CD14-positive monocyte (primary cell): Measurements from ENCODE around the gene ZNF823. TPM values are rescaled to one million over a fixed set of nuclear protein-coding genes. Genes with fewer than 3 reads are reported as not detected.

Source experiments
- DNase-seq, 3 donors: peaks; one replicate each; pipeline ENCODE4 v3.0.0-alpha.2; 2011 to 2022
- H2AFZ ChIP-seq: 2 replicates; pipeline ENCODE4 v1.6.0; 2012; ENCODE audit warnings: mild to moderate bottlenecking, low read depth, low read length, inconsistent platforms; ENCODE audit not compliant: insufficient read depth, poor library complexity, severe bottlenecking
- H3K27ac ChIP-seq, 2 donors: 1 replicate in 1 of 2; 2 replicates in 1 of 2; pipeline ENCODE4 v1.5.1; 2012 to 2013; ENCODE audit warnings: low read length in 2 of 2, control low read depth in 1 of 2, inconsistent platforms in 1 of 2, low read depth in 1 of 2, mild to moderate bottlenecking in 1 of 2
- H3K27me3 ChIP-seq, 2 donors: one replicate each; pipeline versions ENCODE4 v1.6.0 to v1.6.1; 2011 to 2013; ENCODE audit warnings: low read length in 2 of 2; ENCODE audit not compliant: control insufficient read depth in 2 of 2, insufficient read depth in 2 of 2
- H3K36me3 ChIP-seq, 2 donors: replicated peaks in 1 of 2; 1 replicate in 1 of 2; 2 replicates in 1 of 2; pipeline versions ENCODE4 v1.5.1 to v1.6.1; 2012 to 2013; ENCODE audit warnings: low read length in 2 of 2, control low read depth in 1 of 2, inconsistent platforms in 1 of 2, mild to moderate bottlenecking in 1 of 2; ENCODE audit not compliant: insufficient read depth in 2 of 2, control insufficient read depth in 1 of 2
- H3K4me1 ChIP-seq, 2 donors: 1 replicate in 1 of 2; 2 replicates in 1 of 2; pipeline versions ENCODE4 v1.5.1 to v1.6.1; 2012 to 2013; ENCODE audit warnings: low read length in 2 of 2, control low read depth in 1 of 2, inconsistent platforms in 1 of 2, mild to moderate bottlenecking in 1 of 2, moderate library complexity in 1 of 2; ENCODE audit not compliant: insufficient read depth in 2 of 2, control insufficient read depth in 1 of 2
- H3K4me2 ChIP-seq: replicated peaks from 2 replicates; pipeline ENCODE3; 2012; ENCODE audit warnings: low read length, moderate library complexity, mild to moderate bottlenecking; ENCODE audit not compliant: poor library complexity, severe bottlenecking; ENCODE audit errors: extremely low read depth
- H3K4me3 ChIP-seq, 3 experiments: fragments of 200-600 bp in 1 of 3; sonication (generic) in 1 of 3; replicated peaks in 1 of 3; 1 replicate in 2 of 3; 2 replicates in 1 of 3; pipeline ENCODE4 v1.5.1; 2011 to 2013; ENCODE audit warnings: low read length in 3 of 3, mild to moderate bottlenecking in 3 of 3, control low read depth in 2 of 3, low read depth in 2 of 3, inconsistent platforms in 1 of 3, moderate library complexity in 1 of 3
- H3K79me2 ChIP-seq: 2 replicates; pipeline ENCODE4 v1.6.0; 2012; ENCODE audit warnings: mild to moderate bottlenecking, control low read depth, inconsistent platforms, low read length, moderate library complexity; ENCODE audit not compliant: insufficient read depth
- H3K9ac ChIP-seq: 2 replicates; pipeline ENCODE4 v1.6.0; 2017; ENCODE audit warnings: low read length, mild to moderate bottlenecking; ENCODE audit not compliant: insufficient read depth, poor library complexity, severe bottlenecking
- H3K9me3 ChIP-seq, 2 donors: replicated peaks in 1 of 2; 1 replicate in 1 of 2; 2 replicates in 1 of 2; pipeline versions ENCODE4 v1.5.1 to v1.6.1; 2012 to 2013; ENCODE audit warnings: low read length in 2 of 2, control low read depth in 1 of 2; ENCODE audit not compliant: control insufficient read depth in 1 of 2, insufficient read depth in 1 of 2
- H4K20me1 ChIP-seq: 2 replicates; pipeline ENCODE4 v1.6.0; 2012; ENCODE audit warnings: mild to moderate bottlenecking, low read length, control low read depth, moderate library complexity; ENCODE audit not compliant: insufficient read depth
- H3K27ac Mint-ChIP-seq, 7 donors: one replicate each; pipeline ENCODE4 v1.8.0; 2020; ENCODE audit warnings: mild to moderate bottlenecking in 7 of 7, mixed read lengths in 7 of 7, moderate library complexity in 6 of 7, inconsistent platforms in 2 of 7
- H3K27me3 Mint-ChIP-seq, 3 donors: one replicate each; pipeline ENCODE4 v1.8.0; 2021 to 2022; ENCODE audit warnings: low read depth in 3 of 3, mild to moderate bottlenecking in 3 of 3, mixed read lengths in 3 of 3, moderate library complexity in 3 of 3, inconsistent platforms in 1 of 3
- H3K36me3 Mint-ChIP-seq, 2 donors: one replicate each; pipeline ENCODE4 v1.8.0; 2020; ENCODE audit warnings: mixed read lengths in 2 of 2, inconsistent platforms in 1 of 2, mild to moderate bottlenecking in 1 of 2
- H3K4me1 Mint-ChIP-seq: one replicate; pipeline ENCODE4 v1.8.0; 2020; ENCODE audit warnings: mild to moderate bottlenecking, mixed read lengths
- H3K4me3 Mint-ChIP-seq, 2 donors: one replicate each; pipeline ENCODE4 v1.8.0; 2020; ENCODE audit warnings: mild to moderate bottlenecking in 2 of 2, mixed read lengths in 2 of 2, moderate library complexity in 1 of 2
- H3K9me3 Mint-ChIP-seq, 7 donors: one replicate each; pipeline ENCODE4 v1.8.0; 2020 to 2022; ENCODE audit warnings: mixed read lengths in 7 of 7, mild to moderate bottlenecking in 6 of 7, moderate library complexity in 6 of 7, inconsistent platforms in 2 of 7
- CTCF ChIP-seq: fragments of 200-600 bp; IDR thresholded peaks from one replicate; pipeline ENCODE4 v1.8.0; 2022; ENCODE audit warnings: antibody characterized with exemption, mild to moderate bottlenecking
- WGBS: methylation state at CpG from one replicate; pipeline ENCODE4 v1.1.5; 2013; ENCODE audit warnings: missing lambda C conversion rate; ENCODE audit not compliant: insufficient coverage; 5-methylcytosine and 5-hydroxymethylcytosine counted together
- intact Hi-C, 2 donors: fragments of 100-400 bp; cut with micrococcal nuclease; formaldehyde crosslinking; loops; one replicate each; pipeline versions ENCODE4 v1.15.0 to v1.15.1; 2023
- polyA plus RNA-seq, 3 donors: library from polyadenylated mRNA; depleted of rRNA in 1 of 3; unstranded in 2 of 3; stranded (reverse) in 1 of 3; fragments of 300-500 nt in 2 of 3; fragments of >200 nt in 1 of 3; fragmentation: Illumina TruSeq in 2 of 3; gene quantifications; 1 replicate in 2 of 3; 2 replicates in 1 of 3; pipeline ENCODE4 v1.2.3, GENCODE V29; 2012 to 2021

The ZNF823 gene
- polyA plus RNA-seq, 3 donors: 0.48 to 0.85 (median 0.67) TPM

- Histone ChIP-seq H3K9ac (no peak overlapping the region), H3K79me2 (no peaks in the 10 kb centered on the region), H3K4me1 (no peaks in the 10 kb centered on the region), H3K27me3 (no peaks in the 10 kb centered on the region), H3K4me3 (no peak overlapping the region), H2AFZ (no peak overlapping the region), H3K27ac (no peak overlapping the region), H4K20me1 (no peaks in the 10 kb centered on the region), H3K36me3 (no peaks in the 10 kb centered on the region), H3K9me3 (no peaks in the 10 kb centered on the region), H3K4me2 (no peak overlapping the region)
- intact Hi-C loops: no loop called here
- H3K27me3 Mint-ChIP-seq: peaks cover 0 to 4% (median 3%) of the 10 kb centered on the region in 3 donors
- DNase-seq: no peak
- TF ChIP-seq CTCF: no peak
- WGBS: 100% methylated on average over 1 of the region's 2 CpGs
- H3K27ac Mint-ChIP-seq: no peak overlapping the region
- H3K4me1 Mint-ChIP-seq: no peaks in the 10 kb centered on the region
- H3K36me3 Mint-ChIP-seq: no peaks in the 10 kb centered on the region
- peaks cover 0 to 8% (median 0%) of the 10 kb centered on the region in 7 donors for H3K9me3 Mint-ChIP-seq
- no peak overlapping the region for H3K4me3 Mint-ChIP-seq
These were observed 34.1 kb downstream of the ZNF823 start for GRCh38 chr19:11704626-11705025.

- H3K27ac ChIP-seq: no peak overlapping the region
- no peaks in the 10 kb centered on the region for H3K36me3 Mint-ChIP-seq
- peak; percentile 9 to 39 (median 24) for DNase-seq
- no peaks in the 10 kb centered on the region for H4K20me1 ChIP-seq
- TF ChIP-seq CTCF: peak; percentile 88
- no peaks in the 10 kb centered on the region for H3K9me3 ChIP-seq
- H3K9me3 Mint-ChIP-seq: no peaks in the 10 kb centered on the region
- H3K27ac Mint-ChIP-seq: peak overlapping the region in 1 of 7 donors; percentile 31
- H3K36me3 ChIP-seq: no peaks in the 10 kb centered on the region
- no peak overlapping the region for H3K9ac ChIP-seq
- H3K4me2 ChIP-seq: no peak overlapping the region
- H3K4me3 ChIP-seq: no peak overlapping the region
- H2AFZ ChIP-seq: no peak overlapping the region
- intact Hi-C loops: loop anchor here in 1 of 2 donors (10.0 kb wide), 1 partner anchor 105 kb away; the partner anchor contains the start of gene ZNF627
- no peaks in the 10 kb centered on the region for H3K79me2 ChIP-seq
- H3K4me1 Mint-ChIP-seq: peaks cover 1% of the 10 kb centered on the region
- 76% methylated on average over 5 of the region's 6 CpGs for WGBS
- H3K4me3 Mint-ChIP-seq: no peak overlapping the region
- peaks cover 2% of the 10 kb centered on the region in 2 donors for H3K4me1 ChIP-seq
- H3K27me3 Mint-ChIP-seq: peaks cover 2 to 11% (median 2%) of the 10 kb centered on the region in 3 donors
- no peaks in the 10 kb centered on the region for H3K27me3 ChIP-seq
These were observed 38.6 kb downstream of the ZNF823 start for GRCh38 chr19:11699931-11700794.
